HT1080 (cell line): ENCODE measurements around the gene TOP3B. TPM values are rescaled to one million over a fixed set of nuclear protein-coding genes. Genes with fewer than 3 reads are reported as not detected.

ENCODE experiments used
- total RNA-seq: library from RNA; depleted of rRNA; stranded (reverse); fragments of >200 nt; shearing (Covaris generic); gene quantifications from 2 replicates; pipeline ENCODE4 v1.2.3, GENCODE V29; 2014; rRNA removed

Gene TOP3B
- total RNA-seq, 1 experiment from 2014 or later = 48.9 TPM

Other genes with a start within 250 kb of the TOP3B start
- 0.17 and 0.21 TPM in 2 replicates for gene YPEL1, start 247.0 kb downstream of the TOP3B start, total RNA-seq
- gene MAPK1, start 115.1 kb downstream of the TOP3B start, total RNA-seq = 84.8 and 113 TPM in 2 replicates
- 75.2 and 84.4 TPM in 2 replicates for gene PPM1F, start 29.9 kb downstream of the TOP3B start, total RNA-seq